ENCODE results near the gene MAPK10. TPM values are rescaled to one million over a fixed set of nuclear protein-coding genes. Genes with fewer than 3 reads are reported as not detected.

Gene MAPK10
- total RNA-seq, 1 donor from 2014 or later = 19.2 TPM

GRCh38 chr4:86129546-86129945 is 230.3 kb downstream of the MAPK10 start:
- no peak for DNase-seq (ENCODE audit: extremely low spot score, unreplicated experiment)
- no peak for TF ChIP-seq CTCF (IDR thresholded peaks at IDR 0.05)
- no peaks in the 10 kb centered on the region for H3K4me1 Mint-ChIP-seq (ENCODE audit: unreplicated experiment)
- H3K27me3 Mint-ChIP-seq (ENCODE audit: unreplicated experiment) = no peaks in the 10 kb centered on the region
- H3K36me3 Mint-ChIP-seq (ENCODE audit: unreplicated experiment) = no peaks in the 10 kb centered on the region
- H3K9me3 Mint-ChIP-seq (ENCODE audit: unreplicated experiment) = no peaks in the 10 kb centered on the region
- H3K27ac Mint-ChIP-seq (ENCODE audit: unreplicated experiment) = no peak overlapping the region
- no peak overlapping the region for H3K4me3 Mint-ChIP-seq (ENCODE audit: unreplicated experiment)

GRCh38 chr4:86122404-86122803 is 237.4 kb downstream of the MAPK10 start:
- no peak for DNase-seq (ENCODE audit: extremely low spot score, unreplicated experiment)
- no peaks in the 10 kb centered on the region for H3K9me3 Mint-ChIP-seq (ENCODE audit: unreplicated experiment)
- H3K4me3 Mint-ChIP-seq (ENCODE audit: unreplicated experiment) = no peak overlapping the region
- peaks cover 1% of the 10 kb centered on the region for H3K36me3 Mint-ChIP-seq (ENCODE audit: unreplicated experiment)
- no peaks in the 10 kb centered on the region for H3K4me1 Mint-ChIP-seq (ENCODE audit: unreplicated experiment)
- no peak for TF ChIP-seq CTCF (IDR thresholded peaks at IDR 0.05)
- H3K27ac Mint-ChIP-seq (ENCODE audit: unreplicated experiment) = no peak overlapping the region
- peaks cover 3% of the 10 kb centered on the region for H3K27me3 Mint-ChIP-seq (ENCODE audit: unreplicated experiment)

- Mint-ChIP-seq H3K4me3 (ENCODE audit: unreplicated experiment) (no peak overlapping the region), H3K9me3 (ENCODE audit: unreplicated experiment) (peaks cover 2% of the 10 kb centered on the region), H3K27ac (ENCODE audit: unreplicated experiment) (no peak overlapping the region), H3K27me3 (ENCODE audit: unreplicated experiment) (peaks cover 3% of the 10 kb centered on the region), H3K36me3 (ENCODE audit: unreplicated experiment) (peaks cover 1% of the 10 kb centered on the region), H3K4me1 (ENCODE audit: unreplicated experiment) (no peaks in the 10 kb centered on the region)
- TF ChIP-seq CTCF (IDR thresholded peaks at IDR 0.05) = no peak
- no peak for DNase-seq (ENCODE audit: extremely low spot score, unreplicated experiment)
Observed at GRCh38 chr4:86118711-86119110, 241.1 kb downstream of the MAPK10 start.

- H3K36me3 Mint-ChIP-seq (ENCODE audit: unreplicated experiment) = peaks cover 1% of the 10 kb centered on the region
- no peak for DNase-seq (ENCODE audit: extremely low spot score, unreplicated experiment)
- H3K27me3 Mint-ChIP-seq (ENCODE audit: unreplicated experiment) = peaks cover 3% of the 10 kb centered on the region
- peaks cover 8% of the 10 kb centered on the region for H3K9me3 Mint-ChIP-seq (ENCODE audit: unreplicated experiment)
- no peak overlapping the region for H3K4me3 Mint-ChIP-seq (ENCODE audit: unreplicated experiment)
- no peak for TF ChIP-seq CTCF (IDR thresholded peaks at IDR 0.05)
- no peaks in the 10 kb centered on the region for H3K4me1 Mint-ChIP-seq (ENCODE audit: unreplicated experiment)
- H3K27ac Mint-ChIP-seq (ENCODE audit: unreplicated experiment) = no peak overlapping the region
Observed at GRCh38 chr4:86117705-86118302, 242.0 kb downstream of the MAPK10 start.

GRCh38 chr4:86114563-86114962 is 245.3 kb downstream of the MAPK10 start:
- Mint-ChIP-seq H3K4me1 (ENCODE audit: unreplicated experiment) (no peaks in the 10 kb centered on the region), H3K27me3 (ENCODE audit: unreplicated experiment) (no peaks in the 10 kb centered on the region), H3K27ac (ENCODE audit: unreplicated experiment) (no peak overlapping the region), H3K36me3 (ENCODE audit: unreplicated experiment) (peaks cover 5% of the 10 kb centered on the region), H3K9me3 (ENCODE audit: unreplicated experiment) (peaks cover 31% of the 10 kb centered on the region), H3K4me3 (ENCODE audit: unreplicated experiment) (no peak overlapping the region)
- no peak for DNase-seq (ENCODE audit: extremely low spot score, unreplicated experiment)
- TF ChIP-seq CTCF (IDR thresholded peaks at IDR 0.05) = no peak

Data from osteocyte (in vitro differentiated cells).